GM23248 (cell line): ENCODE results near the gene LAMA4. TPM values are rescaled to one million over a fixed set of nuclear protein-coding genes. Genes with fewer than 3 reads are reported as not detected.
A peak's percentile ranks its signal among the peaks of the same experiment; 100 is the strongest.

Experiments
- DNase-seq: peaks from one replicate; pipeline ENCODE4 v3.0.0-alpha.2; 2015
- H2AFZ ChIP-seq: fragments of 200-600 bp; sonication (generic); 2 replicates; pipeline ENCODE4 v1.6.1; 2016; ENCODE audit warnings: antibody characterized with exemption
- H3F3A ChIP-seq: fragments of 200-600 bp; sonication (generic); 2 replicates; pipeline ENCODE4 v1.6.1; 2016; ENCODE audit warnings: mild to moderate bottlenecking, antibody characterized with exemption, mixed run types; ENCODE audit not compliant: insufficient read depth
- H3K27ac ChIP-seq: fragments of 200-600 bp; sonication (generic); 2 replicates; pipeline ENCODE4 v1.5.1; 2016; ENCODE audit warnings: mild to moderate bottlenecking
- H3K27me3 ChIP-seq: fragments of 200-600 bp; sonication (generic); replicated peaks from 2 replicates; pipeline ENCODE4 v1.6.1; 2016; ENCODE audit warnings: mild to moderate bottlenecking; ENCODE audit not compliant: insufficient read depth
- H3K36me3 ChIP-seq: fragments of 200-600 bp; sonication (generic); 2 replicates; pipeline ENCODE4 v1.6.1; 2016; ENCODE audit warnings: low read depth, mild to moderate bottlenecking
- H3K4me1 ChIP-seq: fragments of 200-600 bp; sonication (generic); 2 replicates; pipeline ENCODE4 v1.6.1; 2016; ENCODE audit warnings: mild to moderate bottlenecking; ENCODE audit not compliant: insufficient read depth
- H3K4me2 ChIP-seq: fragments of 200-600 bp; sonication (generic); one replicate; pipeline ENCODE4 v1.6.1; 2016; ENCODE audit warnings: mild to moderate bottlenecking; ENCODE audit not compliant: unreplicated experiment
- H3K4me3 ChIP-seq: fragments of 200-600 bp; sonication (generic); 2 replicates; pipeline ENCODE4 v1.5.1; 2016; ENCODE audit warnings: mild to moderate bottlenecking
- H3K79me2 ChIP-seq: fragments of 200-600 bp; sonication (generic); 2 replicates; pipeline ENCODE4 v1.6.1; 2016; ENCODE audit warnings: mild to moderate bottlenecking; ENCODE audit not compliant: insufficient read depth
- H3K9ac ChIP-seq: fragments of 200-600 bp; sonication (generic); 2 replicates; pipeline ENCODE4 v1.6.1; 2016; ENCODE audit warnings: mild to moderate bottlenecking
- H3K9me2 ChIP-seq: fragments of 200-600 bp; sonication (generic); 2 replicates; pipeline ENCODE4 v1.6.1; 2016; ENCODE audit warnings: mixed run types, mild to moderate bottlenecking, moderate library complexity; ENCODE audit not compliant: insufficient read depth
- H3K9me3 ChIP-seq: fragments of 200-600 bp; sonication (generic); one replicate; pipeline ENCODE4 v1.6.1; 2017; ENCODE audit warnings: low read depth
- H4K20me1 ChIP-seq: fragments of 200-600 bp; sonication (generic); 2 replicates; pipeline ENCODE4 v1.6.0; 2016; ENCODE audit not compliant: insufficient read depth
- EZH2 ChIP-seq: fragments of 200-600 bp; sonication (generic); IDR thresholded peaks from 2 replicates; pipeline ENCODE4 v1.6.1; 2018; ENCODE audit warnings: antibody characterized with exemption, mild to moderate bottlenecking; ENCODE audit not compliant: insufficient read depth, poor library complexity, severe bottlenecking
- EZH2phosphoT487 ChIP-seq: fragments of 200-600 bp; sonication (generic); IDR thresholded peaks from 2 replicates; pipeline ENCODE4 v1.6.1; 2018; ENCODE audit warnings: antibody characterized with exemption, moderate library complexity, mild to moderate bottlenecking, low read depth; ENCODE audit not compliant: insufficient read depth
- WGBS, 2 experiments: methylation state at CpG; one replicate each; pipeline ENCODE4 v1.1.6; 2015 to 2017; ENCODE audit warnings: low lambda C conversion rate in 2 of 2, low coverage in 1 of 2; ENCODE audit errors: missing lambda C conversion rate in 2 of 2; 5-methylcytosine and 5-hydroxymethylcytosine counted together
- in situ Hi-C: fragments of 300-500 bp; cut with MboI; formaldehyde crosslinking; loops from 2 replicates; pipeline ENCODE4 v1.15.0; 2020
- polyA plus RNA-seq: library from polyadenylated mRNA; unstranded; fragments of >200 nt; fragmentation: Nextera tagmentation; extraction: Ambion mirVana; gene quantifications from 2 replicates; pipeline ENCODE4 v1.2.1, GENCODE V29; 2016
- total RNA-seq: library from RNA; depleted of rRNA; stranded (reverse); fragments of >200 nt; shearing (Covaris generic); gene quantifications from 2 replicates; pipeline ENCODE4 v1.2.3, GENCODE V29; 2014

The LAMA4 gene
- total and polyA plus RNA-seq, 2 experiments from 2014 or later = 331 to 429 TPM

GRCh38 chr6:112232845-112233256 lies 21.5 kb downstream of the LAMA4 start:
- H3K4me2 ChIP-seq = peak overlapping the region; percentile 70
- H3K4me3 ChIP-seq = 0 out of 2 replicates have a peak overlapping the region, but pooled peaks have one; percentile 17
- in situ Hi-C loops = no loop called here
- TF ChIP-seq EZH2 (no peak), EZH2phosphoT487 (no peak)
- 12 to 15% methylated on average over 5 of the region's 5 CpGs for WGBS, 2 experiments
- H2AFZ ChIP-seq = no peak overlapping the region
- peak overlapping the region; percentile 86 for H3K27ac ChIP-seq
- H3K27me3 ChIP-seq = no peaks in the 10 kb centered on the region
- H3K4me1 ChIP-seq = peaks cover 73% of the 10 kb centered on the region
- peak; percentile 84 for DNase-seq
- peaks cover 27% of the 10 kb centered on the region for H3K36me3 ChIP-seq
- H3K9ac ChIP-seq = peak overlapping the region; percentile 66
- no peaks in the 10 kb centered on the region for H4K20me1 ChIP-seq
- no peaks in the 10 kb centered on the region for H3K9me2 ChIP-seq
- no peaks in the 10 kb centered on the region for H3K9me3 ChIP-seq
- peaks cover 89% of the 10 kb centered on the region for H3K79me2 ChIP-seq
- peaks cover 96% of the 10 kb centered on the region for H3F3A ChIP-seq

DNA sequence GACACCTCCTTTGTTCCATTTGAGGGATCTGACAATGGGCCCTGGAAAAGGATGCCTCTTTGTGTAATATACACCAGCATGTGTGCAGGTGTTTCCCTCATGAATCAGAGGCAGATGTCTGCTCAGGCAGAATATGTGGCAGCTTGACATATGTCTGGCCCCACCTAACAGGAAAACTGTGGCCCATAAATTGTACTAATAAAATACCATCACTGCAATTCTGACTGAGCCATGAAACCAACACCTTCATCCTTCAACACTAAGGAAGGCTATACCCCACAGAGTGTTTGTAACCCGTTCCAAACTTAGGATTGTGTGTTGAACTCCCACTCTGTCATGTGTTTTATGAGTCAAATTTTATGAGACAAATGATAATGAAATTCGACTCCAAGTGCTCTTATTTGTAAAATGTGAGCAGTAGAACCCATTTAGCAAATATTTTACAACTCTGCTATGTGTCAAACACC lies 22.7 kb downstream of the LAMA4 start:
- 0 to 4% methylated on average over 2 of the region's 2 CpGs for WGBS, 2 experiments
- peak overlapping the region; percentile 70 for H3K4me2 ChIP-seq
- H3K9me3 ChIP-seq = no peaks in the 10 kb centered on the region
- in situ Hi-C loops = no loop called here
- H4K20me1 ChIP-seq = no peaks in the 10 kb centered on the region
- H3K27me3 ChIP-seq = no peaks in the 10 kb centered on the region
- H3K79me2 ChIP-seq = peaks cover 97% of the 10 kb centered on the region
- H3K9ac ChIP-seq = peak overlapping the region; percentile 66; the same call in 1 of the 2 replicates
- no peaks in the 10 kb centered on the region for H3K9me2 ChIP-seq
- peaks cover 93% of the 10 kb centered on the region for H3F3A ChIP-seq
- no peak overlapping the region for H2AFZ ChIP-seq
- DNase-seq = peak; percentile 65
- H3K4me3 ChIP-seq = 0 out of 2 replicates have a peak overlapping the region, but pooled peaks have one; percentile 7
- peaks cover 73% of the 10 kb centered on the region for H3K4me1 ChIP-seq
- H3K36me3 ChIP-seq = peaks cover 26% of the 10 kb centered on the region
- TF ChIP-seq EZH2 (no peak), EZH2phosphoT487 (0 out of 2 replicates have a peak, but pooled peaks have one; percentile 52)
- H3K27ac ChIP-seq = peak overlapping the region; percentile 86

GRCh38 chr6:112231164-112231563 lies 23.2 kb downstream of the LAMA4 start:
- no peaks in the 10 kb centered on the region for H3K9me2 ChIP-seq
- H3K9me3 ChIP-seq = no peaks in the 10 kb centered on the region
- H3K79me2 ChIP-seq = peaks cover 97% of the 10 kb centered on the region
- no peak overlapping the region for H2AFZ ChIP-seq
- peak; percentile 0 for DNase-seq
- H3K9ac ChIP-seq = no peak overlapping the region
- H3K27ac ChIP-seq = peak overlapping the region; percentile 86
- peaks cover 22% of the 10 kb centered on the region for H3K36me3 ChIP-seq
- H4K20me1 ChIP-seq = no peaks in the 10 kb centered on the region
- H3K4me3 ChIP-seq = no peak overlapping the region
- 50 to 54% methylated on average over 1 of the region's 1 CpG for WGBS, 2 experiments
- peak overlapping the region; percentile 70 for H3K4me2 ChIP-seq
- peaks cover 73% of the 10 kb centered on the region for H3K4me1 ChIP-seq
- H3K27me3 ChIP-seq = no peaks in the 10 kb centered on the region
- in situ Hi-C loops = no loop called here
- TF ChIP-seq EZH2phosphoT487 (no peak), EZH2 (no peak)
- H3F3A ChIP-seq = peaks cover 93% of the 10 kb centered on the region

DNA sequence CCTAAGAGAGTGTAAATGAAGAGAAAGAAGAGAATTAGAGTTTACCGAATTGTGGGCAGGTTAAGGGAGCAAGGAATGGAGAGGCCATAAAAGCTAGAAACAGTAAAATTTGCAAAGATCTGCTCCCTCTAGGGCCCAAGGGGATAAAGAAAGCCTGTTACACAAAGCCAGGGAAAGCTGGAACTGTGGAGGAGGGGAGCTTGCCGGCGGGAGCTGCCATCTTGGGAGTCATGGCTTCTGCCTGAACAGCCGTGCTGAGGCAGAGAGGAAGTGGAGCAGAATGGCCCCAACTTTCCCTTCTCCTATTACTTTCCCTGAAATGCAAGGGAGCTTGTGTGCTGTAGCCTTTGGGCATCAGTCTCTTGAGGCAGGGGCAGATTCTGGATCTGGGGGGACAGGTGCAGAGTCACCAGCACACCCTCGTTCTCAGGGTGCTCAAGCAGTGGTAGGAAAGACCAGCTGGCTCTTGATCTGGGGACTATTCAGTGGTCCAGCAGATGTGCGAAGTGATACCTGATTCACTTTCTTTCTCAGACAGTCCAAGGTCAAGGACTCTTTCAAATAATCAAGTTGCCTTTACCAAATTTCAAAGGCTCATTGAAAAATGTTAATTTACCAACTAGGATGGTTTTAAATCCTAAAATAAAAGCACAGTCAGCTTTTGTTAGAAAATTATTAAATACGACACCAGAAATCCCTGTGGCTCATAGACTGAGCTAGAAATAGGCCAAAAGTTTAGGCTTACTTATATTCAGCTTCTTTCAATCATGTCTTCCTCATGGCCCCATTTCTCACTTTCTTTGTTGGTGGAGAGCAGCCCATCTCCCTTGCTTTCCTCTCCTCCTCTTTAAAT lies 25.7 kb downstream of the LAMA4 start:
- Histone ChIP-seq H3K36me3 (peaks cover 17% of the 10 kb centered on the region; the same call in 1 of the 2 replicates), H3K27me3 (no peaks in the 10 kb centered on the region), H4K20me1 (no peaks in the 10 kb centered on the region), H3K79me2 (peaks cover 88% of the 10 kb centered on the region), H2AFZ (no peak overlapping the region), H3K9me3 (no peaks in the 10 kb centered on the region), H3K27ac (no peak overlapping the region), H3K9me2 (no peaks in the 10 kb centered on the region), H3F3A (peaks cover 94% of the 10 kb centered on the region), H3K4me1 (peaks cover 74% of the 10 kb centered on the region), H3K9ac (no peak overlapping the region), H3K4me3 (no peak overlapping the region), H3K4me2 (no peak overlapping the region)
- TF ChIP-seq EZH2 = no peak
- TF ChIP-seq EZH2phosphoT487 = no peak
- in situ Hi-C loops = no loop called here
- no peak for DNase-seq
- 96 to 98% methylated on average over 7 of the region's 7 CpGs for WGBS, 2 experiments
